Calu3 (cell line): Measurements from ENCODE around the gene ZNF804A. TPM values are rescaled to one million over a fixed set of nuclear protein-coding genes. Genes with fewer than 3 reads are reported as not detected.

ENCODE experiments used
- BruUV-seq: library from RNA; stranded (reverse); fragments of 400-500 nt; replicated peaks from 2 replicates; lab custom pipeline; 2021; lab: Mats Ljungman, UMichigan
- CTCF ChIA-PET: fragments of 300-600 bp; sonication (Branson Sonifier 250); formaldehyde crosslinking; loops from one replicate; lab custom pipeline; 2022; ENCODE audit warnings: antibody characterized with exemption; lab: Charles Lee
- DNase-seq: peaks from one replicate; pipeline ENCODE4 v3.0.0; 2022
- H3K27ac Mint-ChIP-seq: one replicate; pipeline ENCODE4 v1.8.0; 2022; ENCODE audit warnings: mixed read lengths; ENCODE audit not compliant: unreplicated experiment
- H3K27me3 Mint-ChIP-seq: one replicate; pipeline ENCODE4 v1.8.0; 2022; ENCODE audit warnings: mixed read lengths; ENCODE audit not compliant: unreplicated experiment
- H3K36me3 Mint-ChIP-seq: one replicate; pipeline ENCODE4 v1.8.0; 2022; ENCODE audit warnings: mild to moderate bottlenecking, moderate library complexity, mixed read lengths; ENCODE audit not compliant: insufficient read depth, unreplicated experiment
- H3K4me1 Mint-ChIP-seq: one replicate; pipeline ENCODE4 v1.8.0; 2022; ENCODE audit warnings: mild to moderate bottlenecking, low read depth, mixed read lengths; ENCODE audit not compliant: unreplicated experiment
- H3K4me3 Mint-ChIP-seq: one replicate; pipeline ENCODE4 v1.8.0; 2022; ENCODE audit warnings: mild to moderate bottlenecking, low read depth, moderate library complexity, mixed read lengths; ENCODE audit not compliant: unreplicated experiment
- H3K9me3 Mint-ChIP-seq: one replicate; pipeline ENCODE4 v1.8.0; 2022; ENCODE audit warnings: low read depth, mixed read lengths; ENCODE audit not compliant: unreplicated experiment
- CTCF ChIP-seq: fragments of 200-600 bp; IDR thresholded peaks from one replicate; pipeline ENCODE4 v1.8.0; 2022; ENCODE audit warnings: antibody characterized with exemption; ENCODE audit not compliant: unreplicated experiment
- intact Hi-C: fragments of 100-400 bp; cut with micrococcal nuclease; formaldehyde crosslinking; loops from one replicate; pipeline ENCODE4 v1.10.0; 2022; ENCODE audit not compliant: unreplicated experiment
- total RNA-seq: library from RNA; stranded (reverse); gene quantifications from 2 replicates; pipeline ENCODE4 v1.2.3, GENCODE V29; 2022

ZNF804A gene
- total RNA-seq, 1 experiment from 2014 or later = 0.09 TPM

- no peak for DNase-seq
- intact Hi-C loops = no loop called here
- CTCF ChIA-PET = interaction anchor here (0.9 kb wide), 1 partner anchor 11 kb away, joined by 3 read pairs; no protein-coding TSS in a partner anchor
- H3K9me3 Mint-ChIP-seq = no peaks in the 10 kb centered on the region
- H3K27ac Mint-ChIP-seq = no peak overlapping the region
- no peak for TF ChIP-seq CTCF
- H3K4me3 Mint-ChIP-seq = no peak overlapping the region
- H3K27me3 Mint-ChIP-seq = no peaks in the 10 kb centered on the region
- H3K36me3 Mint-ChIP-seq = peaks cover 18% of the 10 kb centered on the region
- H3K4me1 Mint-ChIP-seq = peaks cover 21% of the 10 kb centered on the region
- no TSS peak for BruUV-seq
Measured at GRCh38 chr2:184599872-184600222, 1.5 kb downstream of the ZNF804A start.

GRCh38 chr2:184602734-184603133 lies 4.4 kb downstream of the ZNF804A start:
- no TSS peak for BruUV-seq
- peaks cover 7% of the 10 kb centered on the region for H3K4me1 Mint-ChIP-seq
- intact Hi-C loops = no loop called here
- no peak overlapping the region for H3K4me3 Mint-ChIP-seq
- H3K9me3 Mint-ChIP-seq = no peaks in the 10 kb centered on the region
- CTCF ChIA-PET = no interaction called here
- no peaks in the 10 kb centered on the region for H3K27me3 Mint-ChIP-seq
- peaks cover 15% of the 10 kb centered on the region for H3K36me3 Mint-ChIP-seq
- TF ChIP-seq CTCF = no peak
- H3K27ac Mint-ChIP-seq = no peak overlapping the region
- DNase-seq = no peak

- Mint-ChIP-seq H3K4me3 (no peak overlapping the region), H3K27me3 (no peaks in the 10 kb centered on the region), H3K9me3 (no peaks in the 10 kb centered on the region), H3K4me1 (no peaks in the 10 kb centered on the region), H3K27ac (no peak overlapping the region), H3K36me3 (no peaks in the 10 kb centered on the region)
- intact Hi-C loops = loop anchor here (1.0 kb wide), 1 partner anchor 669 kb away; no protein-coding TSS in a partner anchor
- CTCF ChIA-PET = interaction anchor here (0.7 to 1.4 kb wide), 2 partner anchors 10 to 11 kb away, joined by 3 read pairs; no protein-coding TSS in a partner anchor
- BruUV-seq = no TSS peak
- DNase-seq = no peak
- no peak for TF ChIP-seq CTCF
Measured at GRCh38 chr2:184610891-184611290, 12.6 kb downstream of the ZNF804A start.

GRCh38 chr2:184611361-184612085 lies 13.2 kb downstream of the ZNF804A start:
- no peak overlapping the region for H3K4me3 Mint-ChIP-seq
- no peaks in the 10 kb centered on the region for H3K9me3 Mint-ChIP-seq
- no peaks in the 10 kb centered on the region for H3K4me1 Mint-ChIP-seq
- no peaks in the 10 kb centered on the region for H3K36me3 Mint-ChIP-seq
- H3K27ac Mint-ChIP-seq = no peak overlapping the region
- H3K27me3 Mint-ChIP-seq = no peaks in the 10 kb centered on the region
- intact Hi-C loops = loop anchor here (1.0 kb wide), 1 partner anchor 669 kb away; no protein-coding TSS in a partner anchor
- CTCF ChIA-PET = interaction anchor here (0.7 to 1.4 kb wide), 2 partner anchors 10 to 12 kb away, joined by 3 read pairs; no protein-coding TSS in a partner anchor
- TF ChIP-seq CTCF = peak; percentile 54
- no peak for DNase-seq
- BruUV-seq = no TSS peak
